NB4 (cell line): ENCODE results near the gene EMC6.
A peak's percentile ranks its signal among the peaks of the same experiment; 100 is the strongest.

Experiments used
- DNase-seq: peaks from one replicate; pipeline ENCODE4 v3.0.0; 2010; ENCODE audit warnings: low read depth
- H3K4me3 ChIP-seq: one replicate; pipeline ENCODE4 v1.5.1; 2011; ENCODE audit warnings: mild to moderate bottlenecking, low read depth, low read length, moderate library complexity
- MYC ChIP-seq: IDR thresholded peaks from 2 replicates; pipeline ENCODE4 v1.6.1; 2011; ENCODE audit warnings: low read depth, low read length
- POLR2A ChIP-seq: IDR thresholded peaks from 2 replicates; pipeline ENCODE4 v1.6.1; 2011; ENCODE audit warnings: mild to moderate bottlenecking; ENCODE audit not compliant: insufficient read length; ENCODE audit errors: extremely low read depth
- TF ChIP-seq, protein P1 (sequence below): IDR thresholded peaks from one replicate; pipeline ENCODE4 v1.5.1; 2012; ENCODE audit warnings: low read depth, low read length
- TF ChIP-seq, protein P2 (sequence below): IDR thresholded peaks from 2 replicates; pipeline ENCODE4 v1.6.1; 2011; ENCODE audit warnings: low read depth, low read length

Gene EMC6

DNA sequence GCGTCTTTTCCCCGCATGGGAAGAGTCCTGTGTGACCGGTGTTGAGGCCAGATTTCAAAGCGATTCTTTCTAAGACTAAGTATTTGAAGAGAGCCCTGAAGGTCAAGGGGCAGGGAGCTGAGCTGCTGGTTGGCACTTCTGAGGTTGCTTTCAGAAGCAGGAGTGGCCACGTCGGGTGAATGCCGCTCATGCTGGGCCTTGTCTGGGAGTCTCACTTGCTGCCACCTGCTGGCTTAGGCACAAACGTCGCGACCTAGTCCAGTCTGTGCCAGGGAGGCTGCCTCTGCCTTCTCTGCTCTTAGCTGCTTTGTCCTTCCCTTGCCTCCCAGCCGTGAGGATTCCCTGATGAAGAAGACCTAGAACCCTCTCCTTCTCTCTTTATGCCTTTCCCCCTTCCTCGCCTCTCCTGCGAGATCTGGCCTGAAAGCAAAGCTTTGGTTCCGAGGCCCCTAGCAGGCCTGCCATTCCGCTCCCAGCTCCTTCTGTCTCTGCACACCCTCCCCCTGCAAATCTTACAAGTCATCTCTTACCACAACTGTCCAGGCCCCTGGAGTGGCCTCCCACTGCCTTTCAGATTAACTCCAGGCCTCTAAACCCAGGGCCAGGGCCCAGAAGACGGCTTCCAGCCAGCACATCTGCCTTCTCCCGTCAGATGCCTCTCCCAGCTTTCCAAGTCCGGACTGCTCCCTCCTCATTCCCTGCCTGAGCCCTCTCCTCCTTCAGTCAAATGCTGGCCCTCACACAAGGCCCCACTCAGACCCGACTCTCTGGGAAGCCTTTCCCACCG lies 20.6 kb upstream of the EMC6 start:
- H3K4me3 ChIP-seq = no peak overlapping the region
- peak; percentile 57 for DNase-seq
- TF ChIP-seq, protein P1, sequence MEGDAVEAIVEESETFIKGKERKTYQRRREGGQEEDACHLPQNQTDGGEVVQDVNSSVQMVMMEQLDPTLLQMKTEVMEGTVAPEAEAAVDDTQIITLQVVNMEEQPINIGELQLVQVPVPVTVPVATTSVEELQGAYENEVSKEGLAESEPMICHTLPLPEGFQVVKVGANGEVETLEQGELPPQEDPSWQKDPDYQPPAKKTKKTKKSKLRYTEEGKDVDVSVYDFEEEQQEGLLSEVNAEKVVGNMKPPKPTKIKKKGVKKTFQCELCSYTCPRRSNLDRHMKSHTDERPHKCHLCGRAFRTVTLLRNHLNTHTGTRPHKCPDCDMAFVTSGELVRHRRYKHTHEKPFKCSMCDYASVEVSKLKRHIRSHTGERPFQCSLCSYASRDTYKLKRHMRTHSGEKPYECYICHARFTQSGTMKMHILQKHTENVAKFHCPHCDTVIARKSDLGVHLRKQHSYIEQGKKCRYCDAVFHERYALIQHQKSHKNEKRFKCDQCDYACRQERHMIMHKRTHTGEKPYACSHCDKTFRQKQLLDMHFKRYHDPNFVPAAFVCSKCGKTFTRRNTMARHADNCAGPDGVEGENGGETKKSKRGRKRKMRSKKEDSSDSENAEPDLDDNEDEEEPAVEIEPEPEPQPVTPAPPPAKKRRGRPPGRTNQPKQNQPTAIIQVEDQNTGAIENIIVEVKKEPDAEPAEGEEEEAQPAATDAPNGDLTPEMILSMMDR = peak; percentile 47
- no peak for TF ChIP-seq POLR2A

DNA sequence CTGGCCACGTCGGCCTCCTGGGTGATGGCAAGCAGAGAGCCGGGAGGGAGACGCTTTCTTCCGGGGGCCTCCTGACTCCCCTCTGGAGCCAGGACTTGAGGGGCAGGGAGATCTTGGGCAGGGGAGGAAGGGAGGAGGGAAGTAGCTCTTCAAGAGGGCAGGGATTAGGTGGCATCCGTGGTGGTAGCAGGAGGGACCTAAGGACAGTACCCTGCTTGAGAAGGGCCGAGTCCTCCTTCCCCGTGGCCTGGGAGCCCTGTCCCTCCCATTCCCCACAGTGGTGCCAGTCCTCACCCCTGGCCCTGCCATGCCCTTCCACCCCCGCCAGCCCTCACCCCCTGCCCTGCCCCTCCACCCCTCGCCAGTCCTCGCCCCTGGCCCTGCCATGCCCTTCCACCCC lies 12.8 kb upstream of the EMC6 start:
- no peak for DNase-seq
- H3K4me3 ChIP-seq = no peak overlapping the region
- no peak for TF ChIP-seq POLR2A
- TF ChIP-seq, protein P2, sequence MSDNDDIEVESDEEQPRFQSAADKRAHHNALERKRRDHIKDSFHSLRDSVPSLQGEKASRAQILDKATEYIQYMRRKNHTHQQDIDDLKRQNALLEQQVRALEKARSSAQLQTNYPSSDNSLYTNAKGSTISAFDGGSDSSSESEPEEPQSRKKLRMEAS = no peak
- TF ChIP-seq, protein P1 = no peak
- TF ChIP-seq MYC = no peak

DNA sequence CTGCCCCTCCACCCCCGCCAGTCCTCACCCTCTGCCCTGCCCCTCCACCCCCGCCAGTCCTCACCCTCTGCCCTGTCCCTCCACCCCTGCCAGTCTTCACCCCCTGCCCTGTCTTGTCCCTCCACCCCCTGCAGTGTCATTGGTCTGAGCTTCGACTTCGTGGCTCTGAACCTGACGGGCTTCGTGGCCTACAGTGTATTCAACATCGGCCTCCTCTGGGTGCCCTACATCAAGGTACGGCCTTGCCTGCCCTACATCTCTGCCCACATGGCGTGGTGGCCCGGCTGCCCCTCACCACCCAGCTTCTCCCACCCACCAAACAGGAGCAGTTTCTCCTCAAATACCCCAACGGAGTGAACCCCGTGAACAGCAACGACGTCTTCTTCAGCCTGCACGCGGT lies 12.3 kb upstream of the EMC6 start:
- no peak for DNase-seq
- TF ChIP-seq POLR2A (no peak), MYC (no peak)
- TF ChIP-seq, protein P2 = no peak
- TF ChIP-seq, protein P1 = no peak
- no peak overlapping the region for H3K4me3 ChIP-seq

DNA sequence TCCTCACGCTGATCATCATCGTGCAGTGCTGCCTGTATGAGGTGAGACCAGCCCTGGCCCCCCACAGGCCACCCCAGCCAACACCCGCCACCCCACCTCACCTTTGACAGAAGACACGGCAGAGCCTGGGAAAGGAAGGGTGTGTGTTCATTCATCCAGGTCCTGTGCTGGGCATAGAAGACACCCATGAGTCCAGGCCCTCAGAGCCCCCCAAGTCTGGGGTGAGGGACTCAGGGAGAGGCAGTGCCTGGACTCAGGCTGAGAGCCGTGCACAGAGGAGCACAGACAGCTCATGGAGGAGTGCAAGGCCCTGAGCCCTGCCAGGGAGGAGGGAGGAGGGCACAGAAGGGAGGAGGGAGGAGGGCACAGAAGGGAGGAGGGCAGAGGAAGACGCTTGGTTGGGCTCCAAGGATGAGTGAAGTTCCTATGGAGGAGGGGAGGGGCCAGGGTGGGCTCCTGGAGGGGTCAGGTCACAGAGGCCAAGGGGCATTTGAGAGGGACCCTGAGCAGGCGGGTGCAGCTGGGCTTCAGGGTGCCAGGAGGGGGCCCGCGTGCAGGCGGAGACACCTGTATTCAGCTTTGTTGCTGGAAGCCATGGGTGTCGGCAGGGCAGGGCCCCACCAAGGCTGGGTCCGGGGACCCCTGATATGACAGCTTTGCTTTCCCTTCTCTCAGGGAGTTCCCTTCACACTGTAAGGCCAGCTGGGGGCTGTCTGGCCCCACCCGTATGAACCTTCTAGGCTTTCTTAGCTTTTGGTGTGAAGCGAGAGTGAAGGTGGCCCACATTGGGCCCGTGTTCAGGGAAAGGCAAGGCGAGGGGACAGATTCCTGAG lies 11.6 kb upstream of the EMC6 start:
- DNase-seq = no peak
- no peak overlapping the region for H3K4me3 ChIP-seq
- TF ChIP-seq POLR2A (no peak), MYC (no peak)
- TF ChIP-seq, protein P1 = no peak
- TF ChIP-seq, protein P2 = no peak

DNA sequence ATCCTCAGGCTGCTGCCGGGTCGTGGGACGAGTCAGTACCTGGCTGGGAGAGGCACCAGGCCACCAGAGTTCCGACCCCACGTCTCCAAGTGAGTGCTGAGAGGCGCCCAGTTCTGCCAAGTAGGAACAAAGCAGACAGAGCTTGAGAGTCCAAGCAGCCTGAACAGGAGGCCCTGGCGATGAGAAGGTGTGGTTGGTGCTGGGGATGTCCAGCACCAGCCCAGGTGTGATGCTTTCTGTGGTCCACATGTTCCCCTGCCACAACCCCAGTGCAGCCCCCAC lies 11.1 kb upstream of the EMC6 start:
- H3K4me3 ChIP-seq = no peak overlapping the region
- no peak for DNase-seq
- TF ChIP-seq, protein P2 = no peak
